GM18873 (cell line): ENCODE measurements around the gene PRR33.
"Not testable (repeated sequence)": the region's sequence is repeated elsewhere in the genome, so short reads cannot be mapped to it uniquely, and the experiment has no call there.

Experiments
- ATAC-seq: cut with Tn5 transposase; IDR thresholded peaks from one replicate; pipeline ENCODE4 v1.9.1; 2021; ENCODE audit warnings: mild to moderate bottlenecking, moderate library complexity, moderate number of reproducible peaks; ENCODE audit not compliant: unreplicated experiment, low FRiP score

PRR33 gene

DNA sequence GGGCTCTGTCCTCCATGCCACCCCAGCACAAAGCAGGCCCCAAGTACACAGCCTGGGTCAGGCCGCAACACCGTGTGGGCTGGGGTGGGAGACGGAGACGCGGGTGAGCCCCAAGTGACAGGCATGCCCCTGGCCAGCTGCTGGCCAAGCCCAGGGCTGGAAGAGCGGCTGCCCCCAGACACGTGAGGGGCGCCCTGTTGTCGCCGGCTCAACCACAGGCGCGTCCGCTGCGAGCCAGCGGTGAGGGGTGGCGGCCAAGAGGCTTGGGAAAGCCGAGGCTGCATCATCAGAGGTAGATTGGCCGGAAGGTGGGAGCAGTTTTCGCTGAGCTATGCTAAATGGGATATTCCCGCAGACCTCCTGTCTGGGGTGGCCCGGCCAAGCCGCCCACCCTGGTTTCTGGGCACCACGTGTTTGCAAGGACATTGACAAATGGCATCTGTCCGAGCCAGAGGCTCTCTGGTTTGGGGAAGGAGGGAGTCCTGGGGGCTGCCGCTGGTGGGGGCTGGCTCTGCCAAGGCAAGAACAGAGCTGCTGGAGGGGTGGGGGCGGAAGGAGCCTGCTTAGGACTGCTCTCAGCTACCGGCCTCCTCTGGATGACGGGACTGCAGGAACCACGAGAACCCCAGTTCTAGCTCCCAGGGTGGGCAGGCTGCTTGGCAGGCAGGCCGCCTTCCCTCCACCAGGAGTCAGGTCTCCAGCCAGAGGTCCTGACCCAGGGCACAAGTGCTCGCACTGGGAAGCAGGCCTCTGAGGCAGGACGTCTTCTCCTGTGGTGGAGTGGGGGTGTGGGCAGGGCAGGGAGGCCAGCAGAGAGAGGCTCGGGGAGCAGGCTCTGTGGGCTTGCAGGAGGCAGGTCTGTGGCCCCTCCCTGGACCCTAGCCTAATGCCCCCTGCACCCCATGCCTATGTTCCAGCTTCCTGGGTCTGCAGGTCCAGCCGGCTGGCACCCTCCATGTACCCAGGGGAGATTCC is 552 bp downstream of the PRR33 start:
- ATAC-seq = no peak

DNA sequence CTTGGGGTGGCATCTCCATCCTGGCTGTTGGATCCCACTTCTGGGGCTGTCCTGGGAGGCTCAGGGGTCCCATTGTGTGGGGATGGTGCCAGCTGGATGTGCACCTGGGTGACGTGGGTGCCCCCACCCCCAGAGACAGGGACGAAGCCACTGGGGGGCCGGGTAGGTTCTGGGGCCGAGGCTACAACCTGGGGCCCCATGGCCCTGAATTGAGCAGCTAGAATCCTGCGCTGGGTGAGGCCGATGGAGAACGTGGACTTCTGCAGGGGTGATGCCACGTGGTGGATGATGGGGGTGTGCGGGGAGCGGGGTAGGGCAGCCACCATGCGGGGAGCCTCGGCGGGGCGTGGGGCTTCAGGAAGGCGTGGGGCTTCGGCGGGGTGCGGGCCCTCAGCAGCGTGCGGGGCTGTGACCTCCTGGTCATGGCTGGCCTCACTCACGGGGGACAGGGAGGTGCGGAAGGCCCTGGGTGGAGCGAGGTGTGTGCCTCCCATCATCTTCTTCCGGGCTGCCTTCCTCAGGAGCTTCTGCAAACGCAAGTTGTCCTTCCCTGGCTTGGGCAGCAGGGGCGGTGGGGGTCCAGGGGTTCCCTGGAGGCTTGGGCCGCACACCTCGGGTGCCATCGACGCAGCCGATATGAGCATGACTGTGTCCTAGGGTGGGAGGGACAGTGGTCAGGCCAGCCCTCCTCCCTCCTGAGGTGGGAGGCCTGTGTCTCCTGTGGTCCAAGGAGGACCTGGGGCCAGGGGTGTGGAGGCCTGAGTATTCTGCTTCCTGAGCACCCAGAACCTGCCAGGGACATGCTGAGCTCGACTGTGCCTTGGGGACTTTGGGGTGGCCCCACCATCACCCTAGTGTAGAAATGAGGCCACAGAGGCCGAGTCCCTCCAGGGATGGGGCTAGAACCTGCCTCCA is 1.5 kb downstream of the PRR33 start:
- ATAC-seq = no peak

DNA sequence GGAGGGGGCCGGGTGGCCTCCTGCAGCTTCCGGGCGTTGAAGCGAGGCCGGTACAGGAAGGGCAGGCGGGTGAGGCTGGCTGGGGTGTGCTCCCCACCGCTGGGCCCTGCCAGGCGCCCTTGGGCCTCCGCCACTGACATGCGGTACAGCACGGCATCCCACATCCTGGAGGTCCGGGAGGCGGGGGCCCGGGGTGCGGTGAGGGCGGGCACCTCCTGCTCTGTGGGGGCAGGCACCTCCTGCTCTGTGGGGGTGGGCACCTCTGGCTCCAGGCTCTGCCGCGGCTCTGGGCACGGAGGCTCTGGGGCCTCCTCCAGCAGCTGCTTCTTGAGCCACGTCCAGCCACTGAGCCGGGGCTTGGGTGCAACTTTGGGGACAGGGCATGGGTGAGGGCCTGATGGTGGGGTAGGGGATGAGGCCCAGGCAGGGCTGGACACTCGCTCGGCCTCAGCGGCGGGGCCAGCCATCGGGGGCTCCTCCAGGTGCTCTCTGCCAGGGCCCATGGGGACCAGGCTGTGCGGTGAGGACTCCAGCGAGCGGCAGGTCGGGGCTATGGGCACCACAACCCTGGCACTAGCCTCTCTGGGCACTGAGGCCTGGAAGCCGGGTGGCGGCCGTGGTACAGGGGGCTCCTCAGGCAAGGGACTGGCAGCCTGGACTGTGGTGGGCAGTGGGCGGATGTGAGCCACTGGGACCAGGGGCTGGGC is 2.3 kb downstream of the PRR33 start:
- no peak for ATAC-seq

DNA sequence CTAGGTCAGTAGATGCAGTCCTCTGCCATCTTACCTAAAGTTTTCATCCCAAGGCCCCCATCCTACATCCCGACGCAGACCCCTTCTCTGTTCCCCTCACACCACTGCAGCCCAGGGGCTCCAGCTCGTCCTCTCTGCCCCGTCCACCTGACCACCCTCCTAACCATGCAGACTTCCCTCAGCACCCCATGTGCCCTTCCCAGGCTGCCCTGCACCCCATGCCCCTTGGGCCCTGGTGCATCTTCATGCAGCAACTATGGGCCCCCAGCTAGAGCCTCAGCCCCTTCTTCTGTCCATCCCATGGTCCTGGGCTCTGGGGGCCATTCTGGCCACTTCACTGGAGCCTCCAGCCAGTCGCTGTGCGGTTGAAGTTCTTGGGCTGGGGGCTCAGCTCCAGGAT is 2.9 kb downstream of the PRR33 start:
- no peak for ATAC-seq

DNA sequence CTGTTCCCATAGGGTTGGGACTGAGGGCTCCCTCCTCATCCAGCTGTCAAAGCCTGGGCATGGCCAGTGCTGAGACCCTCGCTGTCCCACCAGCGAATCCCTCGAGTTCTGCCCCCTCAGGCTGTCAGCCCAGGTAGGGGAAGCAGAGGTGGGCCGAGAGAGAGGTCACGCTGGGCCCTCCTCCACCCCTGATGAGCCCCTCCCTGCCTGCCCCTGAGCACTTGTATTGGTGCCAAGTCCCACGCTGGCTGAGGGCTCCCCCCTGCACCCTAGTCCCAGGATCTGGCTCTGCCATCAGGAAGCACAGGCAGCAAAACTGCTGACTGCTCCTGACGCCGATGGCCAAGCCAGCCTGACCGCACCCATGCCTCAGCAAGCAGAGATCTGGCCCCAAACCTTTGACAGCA is 3.3 kb downstream of the PRR33 start:
- ATAC-seq = no peak

DNA sequence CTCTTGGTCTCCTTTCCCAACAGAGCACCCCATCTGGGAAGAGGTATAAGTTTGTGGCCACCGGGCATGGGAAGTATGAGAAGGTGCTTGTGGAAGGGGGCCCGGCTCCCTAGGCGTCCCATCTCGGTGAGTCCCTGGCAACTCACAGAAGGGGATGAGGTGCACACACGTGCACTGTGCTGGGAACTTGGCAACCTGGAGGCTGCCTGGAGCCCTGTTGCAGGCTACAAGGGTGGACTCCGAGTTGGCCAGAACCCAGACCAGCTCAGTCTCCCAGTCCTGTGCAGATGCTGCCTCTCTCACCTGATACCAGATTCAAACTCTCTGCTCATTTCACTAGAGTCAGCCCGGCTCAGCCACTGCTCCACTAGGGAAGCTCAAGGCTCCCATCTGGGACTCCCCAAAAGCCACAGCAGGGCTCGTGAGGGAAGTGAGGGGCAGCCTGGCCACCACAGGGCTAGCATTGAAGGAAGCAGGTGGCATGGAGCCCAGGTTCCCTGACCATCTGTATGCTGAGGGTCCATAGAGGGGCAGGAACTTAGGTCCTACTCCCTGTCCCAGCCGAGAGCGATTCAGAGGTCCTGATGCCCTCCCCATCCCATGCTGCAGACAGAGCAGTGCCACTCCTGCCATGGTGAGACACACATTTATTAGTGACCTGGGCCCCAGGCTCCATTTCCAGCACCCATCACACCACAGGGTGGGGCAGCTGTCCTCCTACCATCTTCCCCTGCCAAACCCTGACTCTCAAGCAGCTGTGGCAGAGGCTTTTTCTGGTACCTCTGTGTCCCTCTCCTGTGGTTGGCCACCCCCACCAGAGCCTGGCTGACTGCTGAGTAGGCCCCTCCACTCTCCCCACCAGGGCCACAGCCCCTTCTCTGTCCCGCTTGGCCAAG is 4.0 kb downstream of the PRR33 start:
- ATAC-seq = no peak

DNA sequence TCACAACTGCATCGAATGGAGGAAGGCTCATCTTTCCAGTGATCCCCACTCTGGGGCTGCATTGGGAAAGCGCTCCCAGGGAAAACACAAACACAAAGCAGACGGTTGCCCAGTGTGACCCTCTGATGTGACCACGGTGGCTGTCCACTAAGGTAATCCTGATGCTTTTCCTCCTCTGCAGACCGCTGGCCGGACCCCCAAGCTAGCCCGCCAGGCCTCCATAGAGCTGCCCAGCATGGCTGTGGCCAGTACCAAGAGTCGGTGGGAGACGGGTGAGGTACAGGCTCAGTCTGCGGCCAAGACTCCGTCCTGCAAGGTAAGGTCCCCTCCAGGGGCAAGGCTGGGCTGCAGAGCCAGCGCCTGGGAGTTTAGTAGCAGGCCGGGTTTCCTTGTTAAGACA is 5.1 kb downstream of the PRR33 start:
- not testable (repeated sequence) for ATAC-seq

DNA sequence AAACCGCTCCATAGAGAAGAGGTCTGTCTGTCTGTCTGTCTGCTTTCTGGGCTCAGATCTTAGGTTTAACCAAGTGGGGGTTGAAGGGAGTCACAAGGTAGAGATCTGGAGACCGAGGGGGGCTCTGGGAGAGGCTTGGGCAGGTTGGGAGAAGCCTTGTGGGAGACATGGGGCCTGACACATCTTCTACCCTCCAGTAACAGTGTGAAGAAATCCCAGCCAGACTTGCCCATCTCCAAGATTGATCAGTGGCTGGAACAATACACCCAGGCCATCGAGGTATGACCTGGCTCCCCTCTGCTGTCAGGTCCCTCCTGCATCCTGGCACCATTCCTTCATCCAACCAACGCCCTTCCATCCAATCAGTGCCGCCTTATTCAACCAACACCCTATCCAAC is 7.4 kb downstream of the PRR33 start:
- ATAC-seq = no peak

DNA sequence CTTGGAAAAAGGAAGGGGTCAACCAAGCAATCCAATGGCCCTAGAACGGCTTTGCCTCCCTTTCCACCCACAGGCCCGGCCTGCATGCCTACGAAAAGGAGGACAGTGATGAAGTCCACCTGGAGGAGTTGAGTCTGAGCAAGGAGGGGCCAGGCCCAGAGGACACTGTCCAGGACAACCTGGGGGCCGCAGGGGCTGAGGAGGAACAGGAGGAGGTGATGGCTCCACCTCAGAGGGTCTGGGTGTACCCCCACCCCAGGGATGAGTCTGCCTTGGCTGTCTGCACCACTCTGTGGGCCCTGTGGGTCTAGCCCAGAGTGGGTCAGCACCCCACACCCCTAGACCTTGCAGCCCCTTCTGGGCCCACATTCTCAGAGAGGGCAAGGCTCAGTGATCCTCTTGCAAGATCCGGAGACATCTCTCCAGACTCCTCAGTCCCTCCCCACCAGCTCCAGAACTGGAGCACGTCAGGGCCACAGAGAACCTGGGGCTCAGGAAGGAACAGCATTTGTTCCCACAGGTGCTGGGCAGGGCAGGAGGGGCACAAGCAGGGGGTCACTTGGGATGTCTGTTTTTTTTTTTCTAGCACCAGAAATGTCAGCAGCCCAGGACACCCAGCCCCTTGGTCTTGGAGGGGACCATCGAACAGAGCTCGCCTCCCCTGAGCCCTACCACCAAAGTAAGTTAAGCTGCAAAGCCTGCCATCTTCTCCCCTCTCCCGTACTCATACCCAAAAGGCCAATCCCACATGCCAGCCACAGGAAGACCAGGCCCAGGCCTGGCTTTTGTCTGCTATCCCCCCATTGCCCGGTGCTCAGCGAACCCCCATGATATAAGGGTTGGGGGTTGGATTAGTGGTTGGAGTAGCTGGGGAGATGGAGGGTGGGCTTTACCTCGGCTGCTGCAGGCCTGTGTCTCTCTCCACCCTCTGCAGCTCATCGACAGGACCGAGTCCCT is 8.1 kb downstream of the PRR33 start:
- no peak for ATAC-seq

DNA sequence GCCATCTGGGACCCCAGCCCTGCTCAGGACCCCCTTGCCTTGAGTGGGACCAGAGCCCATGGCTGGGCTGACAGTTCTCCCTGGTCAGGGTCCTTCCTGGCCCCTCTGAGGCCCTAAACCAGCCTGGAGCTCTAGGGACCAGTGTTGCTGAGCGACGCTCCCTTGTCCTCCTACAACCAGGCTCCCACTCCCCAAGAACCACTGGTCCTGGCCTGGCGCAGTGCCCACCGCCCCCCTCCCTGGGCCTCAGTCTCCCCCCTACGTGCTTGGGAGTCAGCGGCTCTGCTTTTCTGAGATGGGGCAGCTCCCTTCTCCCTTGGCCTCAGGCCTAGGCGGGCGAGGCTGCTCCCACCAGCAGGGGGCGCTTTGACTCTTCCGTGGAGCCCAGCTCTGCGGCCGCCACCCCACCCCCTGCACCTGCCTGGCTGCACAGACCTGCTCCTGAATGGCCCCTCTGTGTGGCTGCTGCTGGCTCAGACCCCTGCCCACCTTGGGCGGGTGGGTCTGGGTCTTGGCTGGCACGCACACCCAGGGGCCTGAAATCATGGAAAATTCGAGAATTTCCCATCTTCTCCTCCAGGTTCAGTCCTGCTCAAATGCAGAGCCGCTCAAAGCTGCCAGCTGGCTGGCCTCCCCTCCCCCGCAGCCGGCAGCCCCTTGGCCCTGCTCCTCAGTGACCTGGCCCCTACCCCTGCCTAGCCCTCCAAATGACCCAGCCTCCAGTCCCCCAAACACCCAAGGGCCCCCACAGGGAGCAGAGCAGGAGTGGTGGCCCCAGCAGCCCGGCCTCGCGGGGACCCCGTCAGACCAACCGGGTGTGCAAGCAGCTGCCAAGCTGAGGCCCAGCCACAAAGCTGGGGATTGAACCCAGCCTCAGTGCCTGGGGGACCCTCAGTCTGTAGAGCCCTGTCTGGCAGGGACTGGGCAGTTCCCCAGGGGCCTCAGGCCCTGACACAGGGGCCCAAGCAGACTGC is 9.1 kb downstream of the PRR33 start:
- ATAC-seq = no peak

DNA sequence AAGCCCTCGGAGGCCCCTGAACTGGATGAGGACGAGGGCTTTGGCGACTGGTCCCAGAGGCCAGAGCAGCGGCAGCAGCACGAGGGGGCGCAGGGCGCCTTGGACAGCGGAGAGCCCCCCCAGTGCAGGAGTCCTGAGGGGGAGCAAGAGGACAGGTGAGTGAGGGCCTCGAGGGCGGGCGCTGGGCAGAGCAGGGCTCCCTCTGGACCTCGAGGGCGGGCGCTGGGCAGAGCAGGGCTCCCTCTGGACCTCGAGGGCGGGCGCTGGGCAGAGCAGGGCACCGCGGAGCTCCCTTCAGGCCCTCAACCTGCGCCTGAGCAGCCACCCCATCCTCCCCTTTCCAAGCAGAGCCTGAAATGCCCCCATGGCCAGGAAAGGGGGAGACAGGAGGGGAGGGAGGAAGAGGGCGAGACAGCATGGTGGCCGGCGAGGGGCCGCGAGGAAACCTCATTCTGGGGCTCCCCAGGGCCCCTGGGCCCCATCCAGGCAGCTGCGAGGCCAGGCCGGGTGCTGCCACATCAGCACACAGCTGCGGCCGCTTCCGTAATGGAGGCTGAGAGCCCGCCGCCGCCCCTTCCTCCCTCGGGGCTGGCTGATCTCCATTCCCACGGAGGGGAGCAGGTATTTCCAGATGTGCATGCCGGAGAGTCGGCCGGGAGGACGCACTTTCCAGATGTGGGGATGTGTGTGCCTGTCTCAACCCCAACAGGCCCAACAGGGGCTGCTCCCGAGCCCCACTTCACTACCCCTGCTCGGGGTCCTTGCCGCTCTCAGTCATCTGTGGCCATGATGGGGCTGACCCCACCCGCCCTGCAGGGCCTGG is 10.0 kb downstream of the PRR33 start:
- ATAC-seq = no peak

DNA sequence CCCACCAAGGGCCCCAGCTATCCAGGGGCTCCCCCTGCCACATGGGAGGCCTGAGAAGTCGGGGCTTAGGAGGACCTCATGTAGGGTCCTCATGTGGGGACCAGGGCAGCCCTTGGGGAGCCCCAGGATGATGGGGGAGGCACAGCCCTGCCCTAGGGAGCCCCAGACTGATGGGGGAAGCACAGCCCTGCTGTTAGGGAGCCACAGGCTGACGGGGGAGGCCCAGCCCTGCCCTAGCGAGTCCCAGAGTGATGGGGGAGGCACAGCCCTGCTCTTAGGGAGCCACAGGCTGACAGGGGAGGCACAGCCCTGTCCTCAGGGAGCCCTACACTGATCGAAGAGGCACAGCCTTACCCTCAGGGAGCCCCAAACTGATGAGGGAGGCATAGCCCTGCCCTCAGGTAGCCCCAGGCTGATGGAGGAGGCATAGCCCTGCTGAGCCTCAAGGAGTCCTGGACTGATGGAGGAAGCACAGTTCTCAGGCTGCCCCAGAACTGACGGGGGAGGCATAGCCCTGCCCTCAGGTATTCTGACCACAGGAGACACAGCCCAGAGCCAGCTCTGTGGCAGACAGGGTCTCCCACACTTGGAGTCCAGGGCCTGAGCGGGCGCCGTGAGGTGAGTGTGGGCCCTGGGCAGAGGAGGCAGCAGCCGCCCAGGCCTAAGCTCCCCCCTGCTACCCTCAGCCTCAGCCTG is 10.8 kb downstream of the PRR33 start:
- ATAC-seq = no peak

DNA sequence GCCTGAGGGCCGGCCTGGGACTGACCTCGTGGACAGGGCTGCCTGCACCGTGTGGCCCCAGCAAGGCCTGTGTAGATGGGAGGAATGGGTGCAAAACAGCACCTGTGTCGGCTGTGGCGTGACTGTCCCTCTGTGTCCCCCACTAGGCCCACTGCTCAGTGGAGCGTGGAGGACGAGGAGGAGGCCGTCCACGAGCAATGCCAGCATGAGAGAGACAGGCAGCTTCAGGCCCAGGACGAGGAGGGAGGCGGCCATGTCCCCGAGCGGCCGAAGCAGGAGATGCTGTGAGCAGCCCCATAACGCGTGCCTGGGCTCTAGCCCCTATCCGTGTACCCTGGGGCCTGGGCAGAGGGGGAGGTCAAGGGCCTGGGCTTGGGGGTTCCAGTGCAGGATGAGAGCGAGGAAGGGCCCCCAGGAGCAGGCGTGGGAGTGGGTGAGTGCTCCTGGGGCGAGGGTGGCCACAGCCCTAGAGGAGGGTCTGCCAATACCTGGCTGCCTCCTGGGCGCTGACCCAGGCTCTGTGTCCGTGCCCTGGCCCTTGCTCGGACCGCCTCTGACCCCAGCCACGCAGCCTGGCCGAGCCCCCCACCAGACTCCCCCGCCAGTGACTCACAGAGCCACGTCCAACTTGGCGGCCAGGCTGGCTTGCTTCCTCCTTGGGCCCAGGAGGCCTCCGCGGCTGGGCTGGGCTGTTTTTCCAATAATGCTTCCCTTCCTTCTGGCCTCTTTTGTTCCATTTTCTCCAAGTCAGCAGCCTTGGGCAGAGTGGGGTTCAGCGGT is 11.6 kb downstream of the PRR33 start:
- no peak for ATAC-seq

DNA sequence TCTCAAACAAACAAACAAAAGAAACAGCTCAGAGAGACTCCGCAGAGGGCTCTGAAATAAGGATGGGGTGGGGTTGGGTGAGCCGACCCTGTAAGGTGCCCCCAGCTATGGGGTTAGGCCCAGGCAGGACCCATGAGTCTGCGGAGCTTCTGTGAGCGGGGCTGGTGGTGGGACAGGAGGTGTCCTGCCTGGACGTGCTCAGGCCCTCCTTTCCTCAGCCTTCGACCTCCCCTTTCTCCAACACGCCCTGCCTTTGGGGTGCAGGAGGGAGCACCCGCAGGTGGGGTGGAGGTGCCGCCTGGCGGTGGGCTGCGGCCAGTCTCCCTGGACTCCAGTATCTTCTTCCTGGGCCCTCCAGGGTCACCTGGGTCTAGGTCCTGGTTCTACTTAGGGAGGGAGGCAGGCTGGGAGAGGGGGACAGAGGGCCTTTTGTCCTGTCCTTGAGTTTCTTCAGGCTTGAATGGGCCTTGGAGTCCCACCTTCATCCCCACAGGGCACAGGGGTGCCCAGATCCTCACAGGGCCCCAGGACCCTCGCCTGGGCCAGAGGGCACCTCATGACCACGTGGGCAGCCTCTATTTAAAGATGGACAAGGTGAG is 12.3 kb downstream of the PRR33 start:
- ATAC-seq = no peak
